Fibroblast of lung (primary cell): ENCODE results near the gene ADGRD1.

Experiments
- EZH2 ChIP-seq: IDR thresholded peaks from 2 replicates; pipeline ENCODE4 v1.5.1; 2012; ENCODE audit warnings: low read length, control low read depth, mild to moderate bottlenecking; ENCODE audit errors: missing control alignments
- TF ChIP-seq, protein P1 (sequence below), 2 donors: IDR thresholded peaks in 1 of 2; conservative IDR thresholded peaks in 1 of 2; 1 replicate in 1 of 2; 2 replicates in 1 of 2; pipeline ENCODE4 v1.5.1; 2011 to 2012; ENCODE audit warnings: low read length in 2 of 2, control low read depth in 1 of 2, inconsistent platforms in 1 of 2, low read depth in 1 of 2, mild to moderate bottlenecking in 1 of 2

DNA sequence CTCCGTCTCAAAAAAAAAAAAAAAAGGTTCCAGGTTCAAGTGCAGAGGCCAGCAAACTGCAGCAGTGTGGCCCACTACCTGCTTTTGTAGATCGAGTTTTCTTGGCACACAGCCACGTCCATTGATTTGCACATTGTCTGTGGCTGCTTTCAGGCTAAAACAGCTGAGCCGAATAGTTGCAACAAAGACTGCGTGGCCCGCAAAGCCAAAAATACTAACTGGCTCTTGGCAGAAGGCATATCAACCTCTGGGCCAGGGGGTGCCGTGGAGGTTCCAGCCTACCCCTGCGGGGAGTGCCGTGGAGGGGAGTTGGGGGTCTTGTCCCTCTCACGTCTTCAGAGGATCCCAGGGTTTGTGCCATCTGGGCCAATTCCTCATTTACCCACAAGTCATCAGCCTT lies 170.1 kb downstream of the ADGRD1 start:
- TF ChIP-seq, protein P1, sequence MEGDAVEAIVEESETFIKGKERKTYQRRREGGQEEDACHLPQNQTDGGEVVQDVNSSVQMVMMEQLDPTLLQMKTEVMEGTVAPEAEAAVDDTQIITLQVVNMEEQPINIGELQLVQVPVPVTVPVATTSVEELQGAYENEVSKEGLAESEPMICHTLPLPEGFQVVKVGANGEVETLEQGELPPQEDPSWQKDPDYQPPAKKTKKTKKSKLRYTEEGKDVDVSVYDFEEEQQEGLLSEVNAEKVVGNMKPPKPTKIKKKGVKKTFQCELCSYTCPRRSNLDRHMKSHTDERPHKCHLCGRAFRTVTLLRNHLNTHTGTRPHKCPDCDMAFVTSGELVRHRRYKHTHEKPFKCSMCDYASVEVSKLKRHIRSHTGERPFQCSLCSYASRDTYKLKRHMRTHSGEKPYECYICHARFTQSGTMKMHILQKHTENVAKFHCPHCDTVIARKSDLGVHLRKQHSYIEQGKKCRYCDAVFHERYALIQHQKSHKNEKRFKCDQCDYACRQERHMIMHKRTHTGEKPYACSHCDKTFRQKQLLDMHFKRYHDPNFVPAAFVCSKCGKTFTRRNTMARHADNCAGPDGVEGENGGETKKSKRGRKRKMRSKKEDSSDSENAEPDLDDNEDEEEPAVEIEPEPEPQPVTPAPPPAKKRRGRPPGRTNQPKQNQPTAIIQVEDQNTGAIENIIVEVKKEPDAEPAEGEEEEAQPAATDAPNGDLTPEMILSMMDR (conservative IDR thresholded peaks at IDR 0.05 in 1 of 2, IDR thresholded peaks at IDR 0.05 in 1 of 2; ENCODE audit: low read depth in 1 of 2, low read length in 2 of 2): no peak
- no peak for TF ChIP-seq EZH2
